MM.1S (cell line): ENCODE data around the gene SLC6A12.

Source experiments
- EZH2 ChIP-seq: fragments of 300-600 bp; sonication (generic); optimal IDR thresholded peaks from 2 replicates; pipeline ENCODE3; 2017; ENCODE audit warnings: low read depth, mild to moderate bottlenecking, antibody characterized with exemption, low read length, mixed read lengths
- EZH2phosphoT487 ChIP-seq: fragments of 300-600 bp; sonication (generic); IDR thresholded peaks from 2 replicates; pipeline ENCODE4 v1.6.1; 2018; ENCODE audit warnings: antibody characterized with exemption, low read length
- TF ChIP-seq, protein P1 (sequence below): fragments of 300-600 bp; sonication (generic); IDR thresholded peaks from 2 replicates; pipeline ENCODE4 v1.5.1; 2016; ENCODE audit warnings: antibody characterized with exemption, low read length, mixed read lengths

DNA sequence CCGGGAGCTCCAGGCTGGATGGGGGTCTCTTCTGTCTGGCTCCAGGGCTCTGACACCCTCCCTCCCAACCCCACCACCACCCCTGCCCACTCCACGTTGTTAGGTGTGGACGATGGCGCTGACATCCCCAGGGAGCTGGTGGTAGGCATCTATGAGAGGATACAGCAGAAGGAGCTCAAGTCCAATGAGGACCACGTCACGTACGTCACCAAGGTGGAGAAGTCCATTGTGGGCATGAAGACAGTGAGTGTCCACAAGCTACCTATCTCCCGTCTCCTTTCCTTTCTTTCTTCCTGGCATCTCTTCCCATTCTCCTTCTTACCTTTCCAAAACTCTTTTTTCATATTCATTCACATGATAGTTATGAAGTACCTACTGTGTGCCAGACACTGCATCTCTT lies 52.1 kb downstream of the SLC6A12 start:
- TF ChIP-seq EZH2 (no peak), EZH2phosphoT487 (no peak)
- TF ChIP-seq, protein P1, sequence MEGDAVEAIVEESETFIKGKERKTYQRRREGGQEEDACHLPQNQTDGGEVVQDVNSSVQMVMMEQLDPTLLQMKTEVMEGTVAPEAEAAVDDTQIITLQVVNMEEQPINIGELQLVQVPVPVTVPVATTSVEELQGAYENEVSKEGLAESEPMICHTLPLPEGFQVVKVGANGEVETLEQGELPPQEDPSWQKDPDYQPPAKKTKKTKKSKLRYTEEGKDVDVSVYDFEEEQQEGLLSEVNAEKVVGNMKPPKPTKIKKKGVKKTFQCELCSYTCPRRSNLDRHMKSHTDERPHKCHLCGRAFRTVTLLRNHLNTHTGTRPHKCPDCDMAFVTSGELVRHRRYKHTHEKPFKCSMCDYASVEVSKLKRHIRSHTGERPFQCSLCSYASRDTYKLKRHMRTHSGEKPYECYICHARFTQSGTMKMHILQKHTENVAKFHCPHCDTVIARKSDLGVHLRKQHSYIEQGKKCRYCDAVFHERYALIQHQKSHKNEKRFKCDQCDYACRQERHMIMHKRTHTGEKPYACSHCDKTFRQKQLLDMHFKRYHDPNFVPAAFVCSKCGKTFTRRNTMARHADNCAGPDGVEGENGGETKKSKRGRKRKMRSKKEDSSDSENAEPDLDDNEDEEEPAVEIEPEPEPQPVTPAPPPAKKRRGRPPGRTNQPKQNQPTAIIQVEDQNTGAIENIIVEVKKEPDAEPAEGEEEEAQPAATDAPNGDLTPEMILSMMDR = no peak
